Type B pancreatic cell (in vitro differentiated cells): ENCODE results near the gene RERE. TPM values are rescaled to one million over a fixed set of nuclear protein-coding genes. Genes with fewer than 3 reads are reported as not detected.

Experiments
- DNase-seq: peaks from one replicate; pipeline ENCODE4 v3.0.0; 2021; ENCODE audit warnings: mixed read lengths; ENCODE audit not compliant: unreplicated experiment; ENCODE audit errors: extremely low spot score
- H3K27ac Mint-ChIP-seq: 2 replicates; pipeline ENCODE4 v1.8.0; 2021; ENCODE audit warnings: mild to moderate bottlenecking, mixed read lengths
- H3K27me3 Mint-ChIP-seq: 2 replicates; pipeline ENCODE4 v1.8.0; 2021; ENCODE audit warnings: mixed read lengths
- H3K36me3 Mint-ChIP-seq: 2 replicates; pipeline ENCODE4 v1.8.0; 2021; ENCODE audit warnings: mixed read lengths
- H3K4me1 Mint-ChIP-seq: one replicate; pipeline ENCODE4 v1.8.0; 2021; ENCODE audit warnings: mixed read lengths; ENCODE audit not compliant: unreplicated experiment
- H3K4me3 Mint-ChIP-seq: 2 replicates; pipeline ENCODE4 v1.8.0; 2021; ENCODE audit warnings: mild to moderate bottlenecking, mixed read lengths
- H3K9me3 Mint-ChIP-seq: 2 replicates; pipeline ENCODE4 v1.8.0; 2021; ENCODE audit warnings: mixed read lengths
- CTCF ChIP-seq: fragments of 200-600 bp; sonication (generic); conservative IDR thresholded peaks from 2 replicates; pipeline ENCODE4 v1.5.0; 2021; ENCODE audit warnings: antibody characterized with exemption, mild to moderate bottlenecking
- total RNA-seq: library from RNA; stranded (reverse); gene quantifications from 2 replicates; pipeline ENCODE4 v1.2.1, GENCODE V29; 2021; ENCODE audit warnings: low replicate concordance

The RERE gene
- total RNA-seq, 1 donor from 2014 or later: 141 TPM

DNA sequence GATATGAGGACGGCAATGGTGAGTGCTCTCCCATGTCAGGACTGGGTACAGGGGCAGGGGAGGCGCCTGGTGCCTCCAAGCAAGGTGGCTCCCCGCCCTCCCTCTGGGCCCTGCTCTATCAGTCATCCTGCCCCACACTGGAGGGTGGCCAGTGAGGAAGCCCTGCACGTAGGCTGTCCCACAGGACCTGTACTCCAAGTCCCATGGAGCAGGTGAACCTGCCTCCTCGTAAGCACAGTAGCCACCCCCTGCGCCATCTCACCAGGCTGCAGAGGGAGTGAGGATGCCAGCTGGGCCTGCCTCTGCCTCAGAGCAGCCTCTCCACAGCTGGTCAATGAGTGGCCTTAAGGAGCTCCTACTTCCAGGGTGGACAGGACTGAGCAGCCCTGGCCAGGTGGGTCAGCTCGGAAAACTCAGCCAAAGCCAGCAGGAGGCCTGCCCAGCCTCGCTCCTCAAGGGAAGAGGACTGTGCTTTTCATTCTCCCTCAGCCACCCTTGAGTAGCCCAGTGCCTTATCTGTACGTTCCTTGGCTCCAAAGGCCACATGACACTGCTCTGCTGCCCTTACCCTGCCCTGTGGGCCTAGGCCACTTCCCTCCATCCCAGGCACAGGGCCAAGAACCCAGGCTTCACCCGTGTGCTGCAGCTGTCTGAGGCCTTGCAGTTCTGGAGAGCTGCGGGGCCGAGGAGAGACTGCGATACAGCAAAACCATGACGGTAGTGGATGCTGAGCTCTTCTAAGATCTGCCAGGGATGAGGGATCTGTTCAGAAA, 459.9 kb downstream of the RERE start:
- H3K27ac Mint-ChIP-seq: no peak overlapping the region
- TF ChIP-seq CTCF: no peak
- no peaks in the 10 kb centered on the region for H3K27me3 Mint-ChIP-seq
- H3K4me1 Mint-ChIP-seq: peaks cover 9% of the 10 kb centered on the region
- peaks cover 17% of the 10 kb centered on the region for H3K36me3 Mint-ChIP-seq
- no peak overlapping the region for H3K4me3 Mint-ChIP-seq
- no peak for DNase-seq
- H3K9me3 Mint-ChIP-seq: no peaks in the 10 kb centered on the region

DNA sequence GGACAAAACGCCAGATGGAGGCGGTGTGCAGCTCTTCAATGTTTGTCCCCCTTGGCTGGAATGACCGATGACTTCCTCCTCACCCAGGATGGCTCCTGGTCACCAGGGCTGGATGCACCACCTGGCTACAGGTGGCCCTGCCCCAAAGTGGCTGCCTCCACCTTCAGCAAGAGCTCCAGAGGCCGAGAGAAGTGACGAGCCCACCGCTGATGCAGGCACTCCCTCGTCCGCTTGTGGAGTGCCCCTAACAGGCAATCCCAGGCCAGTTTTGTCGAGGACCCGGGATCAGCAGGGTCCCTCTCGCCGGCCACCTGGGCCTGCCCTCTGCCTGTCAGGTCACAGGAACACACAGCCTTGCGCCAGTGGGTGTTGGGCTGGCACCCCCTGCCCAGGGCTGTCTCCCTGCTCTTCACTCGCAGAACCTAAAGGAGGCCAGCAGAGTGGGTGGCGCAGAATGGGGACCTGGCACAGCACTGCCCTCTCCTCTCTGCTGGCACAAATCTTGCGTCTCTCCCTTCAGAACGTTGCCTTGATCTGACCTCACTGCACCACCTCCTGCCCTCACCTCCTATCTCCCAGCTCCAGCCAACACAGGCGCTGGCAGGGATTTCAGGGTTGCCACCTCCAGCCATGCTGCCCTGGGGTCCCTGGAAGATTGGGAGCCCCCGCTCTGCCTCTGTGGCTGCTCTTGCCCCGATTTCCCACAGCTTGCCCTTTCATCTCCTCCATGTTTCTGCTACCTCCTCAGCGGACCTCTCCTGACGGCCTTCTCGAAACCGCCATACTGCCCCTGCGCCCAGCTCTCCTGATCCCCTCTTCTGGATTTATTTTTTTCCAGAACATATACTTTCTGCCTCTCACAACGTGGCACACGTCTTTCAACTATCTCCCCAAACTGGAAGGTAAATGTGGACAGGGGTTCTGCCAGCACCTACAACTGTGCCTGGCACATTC, 460.9 kb downstream of the RERE start:
- H3K9me3 Mint-ChIP-seq: no peaks in the 10 kb centered on the region
- no peak overlapping the region for H3K27ac Mint-ChIP-seq
- H3K36me3 Mint-ChIP-seq: peaks cover 17% of the 10 kb centered on the region
- H3K4me3 Mint-ChIP-seq: no peak overlapping the region
- H3K27me3 Mint-ChIP-seq: no peaks in the 10 kb centered on the region
- no peak for TF ChIP-seq CTCF
- DNase-seq: no peak
- peaks cover 11% of the 10 kb centered on the region for H3K4me1 Mint-ChIP-seq

DNA sequence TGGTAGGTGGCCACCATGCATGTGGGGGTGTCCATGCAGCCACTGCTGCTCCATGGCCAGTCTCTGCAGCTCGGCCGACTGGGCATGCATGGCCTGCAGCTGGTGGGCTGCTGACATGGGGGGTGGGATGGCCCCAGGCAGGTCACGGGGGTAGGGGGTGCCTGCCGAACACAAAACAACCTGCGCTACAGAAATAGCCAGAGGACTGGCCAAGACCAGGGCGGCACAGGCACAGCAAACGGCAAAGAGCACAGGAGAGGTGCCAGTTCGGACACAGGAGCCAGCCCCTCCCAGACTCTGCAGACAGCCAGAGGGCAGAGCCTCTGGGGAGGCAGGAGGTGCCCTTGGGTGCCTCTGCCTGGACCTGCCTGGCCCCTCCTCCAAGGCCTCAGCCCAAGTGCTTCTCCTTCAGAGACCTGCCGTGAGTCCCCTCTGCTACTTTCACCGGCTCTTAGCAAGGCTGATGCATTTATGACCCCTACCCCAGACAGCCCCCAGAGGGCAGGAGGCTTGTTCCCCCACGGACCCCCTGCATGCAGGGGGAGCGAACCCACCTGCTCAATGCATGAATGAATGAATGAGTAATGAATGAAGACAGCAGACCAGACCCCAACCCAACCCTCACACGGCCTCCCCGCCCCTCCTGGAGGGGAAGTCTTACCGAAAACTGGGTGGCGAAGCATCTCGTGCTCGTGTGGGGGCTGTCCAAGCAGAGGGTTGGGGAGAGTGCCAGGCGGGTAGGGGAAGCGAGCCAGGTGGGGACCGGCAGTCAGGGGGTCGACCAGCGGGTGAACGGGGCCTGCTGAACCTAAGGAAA, 461.8 kb downstream of the RERE start:
- Mint-ChIP-seq H3K27me3 (no peaks in the 10 kb centered on the region), H3K4me1 (peaks cover 11% of the 10 kb centered on the region), H3K9me3 (no peaks in the 10 kb centered on the region), H3K4me3 (no peak overlapping the region), H3K27ac (no peak overlapping the region), H3K36me3 (peaks cover 17% of the 10 kb centered on the region)
- no peak for DNase-seq
- TF ChIP-seq CTCF: no peak

DNA sequence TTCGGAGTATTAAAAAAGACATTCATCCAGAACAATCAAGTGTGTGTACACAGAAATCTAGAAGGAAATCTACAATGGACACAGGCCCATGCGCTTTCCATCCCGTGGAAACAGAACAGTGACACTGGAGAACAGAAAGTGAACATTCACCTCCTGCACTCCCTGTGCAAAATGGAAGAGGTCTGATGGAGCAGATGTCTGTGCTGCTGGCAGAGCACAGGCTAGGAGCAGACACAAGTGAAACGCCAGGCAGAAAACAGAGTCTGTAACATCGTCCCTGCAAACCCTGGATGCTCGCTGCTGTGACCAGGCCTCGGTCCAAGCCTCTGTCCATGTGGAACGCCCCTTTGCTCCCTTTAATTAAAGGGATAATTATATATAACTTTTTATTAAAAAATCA, 463.4 kb downstream of the RERE start:
- no peak overlapping the region for H3K4me3 Mint-ChIP-seq
- no peak for DNase-seq
- peaks cover 17% of the 10 kb centered on the region for H3K36me3 Mint-ChIP-seq
- peaks cover 11% of the 10 kb centered on the region for H3K4me1 Mint-ChIP-seq
- no peak for TF ChIP-seq CTCF
- H3K27me3 Mint-ChIP-seq: no peaks in the 10 kb centered on the region
- H3K9me3 Mint-ChIP-seq: no peaks in the 10 kb centered on the region
- no peak overlapping the region for H3K27ac Mint-ChIP-seq
